H1 (cell line): ENCODE results near the gene MRAP. TPM values are rescaled to one million over a fixed set of nuclear protein-coding genes. Genes with fewer than 3 reads are reported as not detected.

ENCODE experiments used
- CTCF ChIA-PET: fragments of 300-600 bp; sonication (Branson Sonifier 250); formaldehyde crosslinking; loops from one replicate; lab custom pipeline; 2021; ENCODE audit not compliant: partially characterized antibody; lab: Charles Lee
- POLR2A ChIA-PET: fragments of 300-600 bp; sonication (Branson Sonifier 250); formaldehyde crosslinking; loops from one replicate; lab custom pipeline; 2021; ENCODE audit warnings: inconsistent platforms; ENCODE audit not compliant: partially characterized antibody; lab: Charles Lee
- DNase-seq, 2 experiments: peaks; one replicate each; pipeline versions ENCODE4 v3.0.0 to v3.0.0-alpha.2; 2010 to 2022; ENCODE audit warnings: low spot score in 2 of 2, low read depth in 1 of 2, mixed read lengths in 1 of 2
- FAIRE-seq: peaks from 2 replicates; lab custom pipeline; 2011; peaks lifted over from hg19 to GRCh38; lab: Jason Lieb, UNC
- H2AFZ ChIP-seq: 2 replicates; pipeline ENCODE4 v1.8.1; 2012; ENCODE audit warnings: low read length, inconsistent platforms
- H2AK5ac ChIP-seq: 2 replicates; pipeline ENCODE4 v1.6.1; 2013; ENCODE audit warnings: low read depth, low read length
- H2BK120ac ChIP-seq: replicated peaks from 2 replicates; pipeline ENCODE3; 2013; ENCODE audit warnings: low read depth, low read length, inconsistent platforms
- H2BK12ac ChIP-seq: 2 replicates; pipeline ENCODE4 v1.6.1; 2013; ENCODE audit warnings: low read depth, low read length
- H2BK15ac ChIP-seq: 2 replicates; pipeline ENCODE4 v1.6.1; 2013; ENCODE audit warnings: low read length
- H2BK20ac ChIP-seq: 2 replicates; pipeline ENCODE4 v1.6.1; 2013; ENCODE audit warnings: low read length
- H2BK5ac ChIP-seq: 2 replicates; pipeline ENCODE4 v1.6.1; 2013; ENCODE audit warnings: low read depth, low read length
- H3K14ac ChIP-seq: 2 replicates; pipeline ENCODE4 v1.6.1; 2013; ENCODE audit warnings: inconsistent platforms; ENCODE audit not compliant: insufficient read length
- H3K18ac ChIP-seq: 2 replicates; pipeline ENCODE4 v1.6.1; 2013; ENCODE audit warnings: low read length; ENCODE audit errors: extremely low read depth
- H3K23ac ChIP-seq: 2 replicates; pipeline ENCODE4 v1.6.1; 2013; ENCODE audit warnings: inconsistent platforms; ENCODE audit not compliant: insufficient read length
- H3K23me2 ChIP-seq: 2 replicates; pipeline ENCODE4 v1.6.1; 2013; ENCODE audit warnings: low read depth, low read length
- H3K27ac ChIP-seq: 2 replicates; pipeline ENCODE4 v1.6.1; 2011; ENCODE audit warnings: low read depth, low read length, inconsistent platforms
- H3K27me3 ChIP-seq, 4 experiments: replicated peaks in 1 of 4; 1 replicate in 1 of 4; 2 replicates in 3 of 4; pipeline versions ENCODE4 v1.6.1 to v1.8.1; 2011 to 2013; ENCODE audit warnings: low read length in 3 of 4, mild to moderate bottlenecking in 3 of 4, inconsistent platforms in 2 of 4, mixed read lengths in 2 of 4, moderate library complexity in 1 of 4; ENCODE audit not compliant: control insufficient read depth in 3 of 4, insufficient read depth in 3 of 4; ENCODE audit errors: extremely low read depth in 1 of 4
- H3K36me3 ChIP-seq, 4 experiments: 2 replicates each; pipeline versions ENCODE4 v1.6.1 to v1.8.1; 2011 to 2013; ENCODE audit warnings: mild to moderate bottlenecking in 4 of 4, low read length in 3 of 4, moderate library complexity in 2 of 4, control low read depth in 1 of 4, inconsistent platforms in 1 of 4; ENCODE audit not compliant: insufficient read depth in 4 of 4, control insufficient read depth in 2 of 4
- H3K4ac ChIP-seq: replicated peaks from 2 replicates; pipeline ENCODE3; 2013; ENCODE audit warnings: low read length, low read depth, mixed read lengths, inconsistent platforms; ENCODE audit not compliant: insufficient read length
- H3K4me1 ChIP-seq, 4 experiments: replicated peaks in 1 of 4; 1 replicate in 1 of 4; 2 replicates in 3 of 4; pipeline versions ENCODE4 v1.6.1 to v1.8.1; 2011 to 2013; ENCODE audit warnings: low read length in 3 of 4, inconsistent platforms in 2 of 4, mixed read lengths in 1 of 4; ENCODE audit not compliant: insufficient read depth in 4 of 4, control insufficient read depth in 3 of 4
- H3K4me2 ChIP-seq, 2 experiments: 2 replicates each; pipeline versions ENCODE4 v1.6.1 to v1.8.1; 2011 to 2013; ENCODE audit warnings: low read depth in 2 of 2, low read length in 2 of 2, control low read depth in 1 of 2, inconsistent platforms in 1 of 2, mild to moderate bottlenecking in 1 of 2; ENCODE audit not compliant: insufficient read depth in 1 of 2
- H3K4me3 ChIP-seq, 4 experiments: fragments of 200-600, 300-600 bp in 1 of 4; sonication (generic), shearing (Covaris generic), sonication (Bioruptor Twin) in 1 of 4; 2 replicates each; pipeline versions ENCODE4 v1.5.1 to v1.8.1; 2011 to 2016; ENCODE audit warnings: low read length in 4 of 4, low read depth in 3 of 4, control low read depth in 2 of 4, inconsistent platforms in 2 of 4, mild to moderate bottlenecking in 2 of 4, mixed read lengths in 1 of 4, moderate library complexity in 1 of 4; ENCODE audit not compliant: insufficient read depth in 2 of 4; ENCODE audit errors: extremely low read depth in 1 of 4
- H3K56ac ChIP-seq: replicated peaks from 2 replicates; pipeline ENCODE3; 2013; ENCODE audit warnings: low read depth, mild to moderate bottlenecking, mixed read lengths, low read length, inconsistent platforms; ENCODE audit not compliant: insufficient read length
- H3K79me1 ChIP-seq: 2 replicates; pipeline ENCODE4 v1.6.1; 2013; ENCODE audit warnings: low read depth, low read length, control low read depth
- H3K79me2 ChIP-seq, 2 experiments: 2 replicates each; pipeline versions ENCODE4 v1.6.1 to v1.8.1; 2012 to 2013; ENCODE audit warnings: low read length in 2 of 2, mild to moderate bottlenecking in 2 of 2, inconsistent platforms in 1 of 2; ENCODE audit not compliant: insufficient read depth in 2 of 2, control insufficient read depth in 1 of 2
- H3K9ac ChIP-seq, 4 experiments: replicated peaks in 1 of 4; 1 replicate in 1 of 4; 2 replicates in 3 of 4; pipeline versions ENCODE4 v1.6.1 to v1.8.1; 2011 to 2013; ENCODE audit warnings: low read depth in 3 of 4, low read length in 3 of 4, control low read depth in 2 of 4, mild to moderate bottlenecking in 2 of 4, moderate library complexity in 2 of 4, inconsistent platforms in 1 of 4; ENCODE audit errors: extremely low read depth in 1 of 4
- H3K9me3 ChIP-seq, 2 experiments: 2 replicates each; pipeline versions ENCODE4 v1.6.1 to v1.8.1; 2012 to 2013; ENCODE audit warnings: mild to moderate bottlenecking in 2 of 2, moderate library complexity in 2 of 2, control low read depth in 1 of 2, inconsistent platforms in 1 of 2, low read depth in 1 of 2, low read length in 1 of 2, mixed read lengths in 1 of 2; ENCODE audit not compliant: insufficient read depth in 2 of 2
- H4K20me1 ChIP-seq, 2 experiments: replicated peaks in 1 of 2; 2 replicates each; pipeline versions ENCODE3 to v1.8.1; 2011 to 2013; ENCODE audit warnings: inconsistent platforms in 2 of 2, low read length in 2 of 2, mild to moderate bottlenecking in 1 of 2; ENCODE audit not compliant: insufficient read depth in 2 of 2, control insufficient read depth in 1 of 2
- H4K5ac ChIP-seq: 2 replicates; pipeline ENCODE4 v1.6.1; 2013; ENCODE audit warnings: low read length, low read depth, mixed read lengths, inconsistent platforms; ENCODE audit not compliant: insufficient read length
- H4K8ac ChIP-seq: 2 replicates; pipeline ENCODE4 v1.8.0; 2013; ENCODE audit warnings: mild to moderate bottlenecking, moderate library complexity, low read length, inconsistent platforms; ENCODE audit not compliant: insufficient read depth; ENCODE audit errors: extremely low read depth
- H4K91ac ChIP-seq: replicated peaks from 2 replicates; pipeline ENCODE3; 2013; ENCODE audit warnings: low read length, mixed read lengths, inconsistent platforms; ENCODE audit not compliant: insufficient read length
- CEBPB ChIP-seq: IDR thresholded peaks from 2 replicates; pipeline ENCODE4 v1.6.1; 2012; ENCODE audit warnings: low read depth, low read length
- EGR1 ChIP-seq: IDR thresholded peaks from 2 replicates; pipeline ENCODE4 v1.6.1; 2011; ENCODE audit warnings: low read depth, low read length, borderline replicate concordance
- KDM4A ChIP-seq: IDR thresholded peaks from one replicate; pipeline ENCODE4 v1.7.1; 2012; ENCODE audit warnings: low read depth, mild to moderate bottlenecking, moderate library complexity, low read length, inconsistent platforms; ENCODE audit not compliant: severe bottlenecking
- NANOG ChIP-seq: IDR thresholded peaks from 2 replicates; pipeline ENCODE4 v1.6.1; 2011; ENCODE audit warnings: low read length, low read depth, mild to moderate bottlenecking, inconsistent platforms; ENCODE audit not compliant: insufficient read depth, poor library complexity, severe bottlenecking
- RAD21 ChIP-seq, 2 experiments: IDR thresholded peaks in 1 of 2; conservative IDR thresholded peaks in 1 of 2; 2 replicates each; pipeline ENCODE4 v1.6.1; 2011; ENCODE audit warnings: low read depth in 2 of 2, low read length in 2 of 2, improper control_type of control experiment in 1 of 2, inconsistent platforms in 1 of 2, mild to moderate bottlenecking in 1 of 2, moderate library complexity in 1 of 2
- SUZ12 ChIP-seq: fragments of 200-600 bp; sonication (generic); IDR thresholded peaks from 2 replicates; pipeline ENCODE4 v1.6.1; 2012; ENCODE audit warnings: mild to moderate bottlenecking, inconsistent platforms, low read length, moderate library complexity, mixed read lengths
- WGBS, 2 experiments: shearing (Covaris generic) in 1 of 2; methylation state at CpG; one replicate each; pipeline versions ENCODE4 v1.1.6 to v1.1.7; 2013 to 2015; ENCODE audit warnings: low lambda C conversion rate in 2 of 2, mixed read lengths in 2 of 2, inconsistent platforms in 1 of 2, low coverage in 1 of 2, missing lambda C conversion rate in 1 of 2; ENCODE audit not compliant: insufficient replicate concordance in 2 of 2, insufficient coverage in 1 of 2, insufficient read length in 1 of 2; ENCODE audit errors: extremely low coverage in 1 of 2, missing lambda C conversion rate in 1 of 2; 5-methylcytosine and 5-hydroxymethylcytosine counted together
- polyA plus RNA-seq, 7 experiments: library from polyadenylated mRNA; depleted of rRNA in 3 of 7; stranded (reverse) in 5 of 7; unstranded in 2 of 7; fragments of >200 nt in 5 of 7; fragments of 200-250 nt in 2 of 7; gene quantifications; 1 replicate in 5 of 7; 2 replicates in 1 of 7; 4 replicates in 1 of 7; pipeline versions ENCODE4 v1.2.1 to v1.2.3, GENCODE V29; 2011 to 2013; ENCODE audit warnings: missing spikeins in 2 of 7, mixed read lengths in 2 of 7
- total RNA-seq: library from RNA; stranded (reverse); fragmentation: NEBNext Ultra II Directional; extraction: Animal tissue kit (Norgen Biotek cat#: 25700); gene quantifications from 2 replicates; pipeline ENCODE4 v1.2.1, GENCODE V29; 2021

The MRAP gene
- total and polyA plus RNA-seq, 2 of the 8 experiments (the other 6 are each of a cell fraction or from before 2014, with no cell fraction given) = not detected

DNA sequence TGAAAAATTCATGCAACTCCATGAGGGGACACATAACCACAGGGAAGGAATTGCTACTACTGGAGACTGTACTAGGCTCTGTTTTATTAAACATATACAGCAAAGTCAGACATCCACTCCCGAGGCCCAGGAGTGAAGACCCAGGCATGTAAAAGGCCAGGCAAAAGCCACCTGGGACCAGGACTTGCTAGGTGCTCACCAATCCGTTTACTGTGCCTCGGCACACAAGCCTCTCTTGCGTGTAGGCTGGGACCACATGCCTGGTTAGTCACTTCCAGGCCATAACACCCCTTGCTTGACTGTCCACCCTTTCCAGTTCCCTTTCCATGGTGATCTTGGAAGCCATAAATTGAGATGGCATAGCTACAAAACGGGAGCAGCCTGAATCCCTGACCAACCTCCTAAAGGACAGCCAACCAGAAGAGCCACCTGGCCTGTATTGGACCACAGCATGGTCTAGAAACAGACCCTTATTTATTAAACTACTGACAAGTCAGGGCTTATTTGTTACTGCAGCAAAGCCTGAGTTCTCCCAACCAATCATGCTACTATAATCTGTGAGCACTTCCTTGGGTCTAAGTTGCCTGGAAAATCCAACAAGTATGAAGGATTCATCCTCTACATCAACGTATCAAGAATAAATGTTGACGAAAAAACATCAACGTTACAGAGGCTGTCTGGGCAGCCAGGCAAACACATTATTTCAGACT is 54.5 kb downstream of the MRAP start:
- H3K9ac ChIP-seq = no peak overlapping the region
- peaks cover 40 to 89% (median 78%) of the 10 kb centered on the region in 4 experiments for H3K36me3 ChIP-seq
- no peak overlapping the region for H2BK120ac ChIP-seq
- H3K9me3 ChIP-seq = no peaks in the 10 kb centered on the region
- no peak overlapping the region for H3K27ac ChIP-seq
- no peaks in the 10 kb centered on the region for H3K27me3 ChIP-seq
- no peak overlapping the region for H2BK12ac ChIP-seq
- H4K20me1 ChIP-seq = peaks cover 4 to 10% of the 10 kb centered on the region in 2 experiments
- H2AFZ ChIP-seq = no peak overlapping the region
- no peak overlapping the region for H2BK15ac ChIP-seq
- no peak overlapping the region for H4K8ac ChIP-seq
- no peak overlapping the region for H2AK5ac ChIP-seq
- H3K23me2 ChIP-seq = no peaks in the 10 kb centered on the region
- no peak overlapping the region for H4K5ac ChIP-seq
- no peak overlapping the region for H2BK20ac ChIP-seq
- H3K4me2 ChIP-seq = no peak overlapping the region
- FAIRE-seq (no peak), DNase-seq (no peak)
- H3K56ac ChIP-seq = no peak overlapping the region
- H3K79me1 ChIP-seq = no peaks in the 10 kb centered on the region; the same call in 1 of the 2 replicates
- no peak overlapping the region for H3K23ac ChIP-seq
- H4K91ac ChIP-seq = no peak overlapping the region
- H3K18ac ChIP-seq = no peak overlapping the region
- CTCF ChIA-PET = interaction anchor here (1.2 kb wide), 2 partner anchors 12 to 47 kb away, joined by 3 to 4 read pairs; no protein-coding TSS in a partner anchor
- POLR2A ChIA-PET = no interaction called here
- no peak for TF ChIP-seq KDM4A
- TF ChIP-seq SUZ12 = no peak
- TF ChIP-seq EGR1 = no peak
- TF ChIP-seq NANOG = no peak
- no peak for TF ChIP-seq CEBPB
- no peak for TF ChIP-seq RAD21 (IDR thresholded peaks at IDR 0.05 in 1 of 2, conservative IDR thresholded peaks at IDR 0.05 in 1 of 2; ENCODE audit: low read depth in 2 of 2, low read length in 2 of 2)
- no peaks in the 10 kb centered on the region for H3K4me1 ChIP-seq
- no peak overlapping the region for H3K4me3 ChIP-seq
- no peak overlapping the region for H3K4ac ChIP-seq
- 91% methylated on average over 8 of the region's 8 CpGs; no CpG with 5 or more reads in 1 of the 2 experiments for WGBS, 2 experiments
- H2BK5ac ChIP-seq = no peak overlapping the region
- H3K14ac ChIP-seq = no peak overlapping the region
- H3K79me2 ChIP-seq = no peaks in the 10 kb centered on the region
